Measurements from ENCODE around the gene FHDC1.

DNA sequence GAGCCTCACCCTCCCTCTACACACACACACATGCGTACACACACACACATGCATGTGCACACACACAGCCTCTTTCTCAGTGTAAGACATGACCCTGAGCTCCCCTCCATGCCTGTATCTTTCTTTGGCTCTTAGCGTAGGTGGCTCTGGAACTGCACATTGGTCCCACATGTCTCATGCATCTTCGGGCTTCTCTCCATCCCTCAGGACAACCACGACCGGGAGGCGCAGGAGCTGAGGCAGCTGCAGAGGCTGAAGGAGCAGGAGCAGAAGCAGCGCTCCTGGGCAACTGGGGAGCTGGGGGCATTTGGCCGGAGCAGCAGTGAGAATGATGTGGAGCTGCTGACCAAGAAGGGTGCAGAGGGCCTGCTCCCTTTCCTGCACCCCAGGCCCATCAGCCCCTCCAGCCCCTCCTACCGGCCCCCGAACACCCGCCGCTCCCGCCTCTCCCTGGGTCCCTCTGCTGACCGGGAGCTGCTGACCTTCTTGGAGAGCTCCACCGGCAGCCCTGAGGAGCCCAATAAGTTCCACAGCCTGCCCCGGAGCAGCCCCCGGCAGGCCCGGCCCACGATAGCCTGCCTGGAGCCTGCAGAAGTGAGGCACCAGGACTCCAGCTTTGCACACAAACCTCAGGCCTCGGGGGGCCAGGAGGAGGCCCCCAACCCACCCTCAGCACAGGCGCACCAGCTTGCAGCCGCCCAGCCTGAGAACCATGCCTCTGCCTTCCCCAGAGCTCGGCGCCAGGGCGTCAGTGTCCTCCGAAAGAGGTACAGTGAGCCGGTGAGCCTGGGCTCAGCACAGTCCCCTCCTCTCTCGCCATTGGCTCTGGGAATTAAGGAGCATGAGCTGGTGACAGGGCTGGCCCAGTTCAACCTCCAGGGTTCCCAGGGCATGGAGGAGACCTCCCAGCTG lies 38.6 kb downstream of the FHDC1 start:
- TF ChIP-seq, protein P1, sequence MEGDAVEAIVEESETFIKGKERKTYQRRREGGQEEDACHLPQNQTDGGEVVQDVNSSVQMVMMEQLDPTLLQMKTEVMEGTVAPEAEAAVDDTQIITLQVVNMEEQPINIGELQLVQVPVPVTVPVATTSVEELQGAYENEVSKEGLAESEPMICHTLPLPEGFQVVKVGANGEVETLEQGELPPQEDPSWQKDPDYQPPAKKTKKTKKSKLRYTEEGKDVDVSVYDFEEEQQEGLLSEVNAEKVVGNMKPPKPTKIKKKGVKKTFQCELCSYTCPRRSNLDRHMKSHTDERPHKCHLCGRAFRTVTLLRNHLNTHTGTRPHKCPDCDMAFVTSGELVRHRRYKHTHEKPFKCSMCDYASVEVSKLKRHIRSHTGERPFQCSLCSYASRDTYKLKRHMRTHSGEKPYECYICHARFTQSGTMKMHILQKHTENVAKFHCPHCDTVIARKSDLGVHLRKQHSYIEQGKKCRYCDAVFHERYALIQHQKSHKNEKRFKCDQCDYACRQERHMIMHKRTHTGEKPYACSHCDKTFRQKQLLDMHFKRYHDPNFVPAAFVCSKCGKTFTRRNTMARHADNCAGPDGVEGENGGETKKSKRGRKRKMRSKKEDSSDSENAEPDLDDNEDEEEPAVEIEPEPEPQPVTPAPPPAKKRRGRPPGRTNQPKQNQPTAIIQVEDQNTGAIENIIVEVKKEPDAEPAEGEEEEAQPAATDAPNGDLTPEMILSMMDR (IDR thresholded peaks at IDR 0.05) = no peak
- TF ChIP-seq POLR2A (IDR thresholded peaks at IDR 0.05) = no peak

Data from esophagus squamous epithelium (tissue), 4 donors.